Prostate gland (tissue), 2 donors: Measurements from ENCODE around the gene LHB.

ENCODE experiments used
- CTCF ChIP-seq, 4 experiments: fragments of 200-600 bp in 2 of 4; fragments of 450-650 bp in 2 of 4; sonication (generic) in 2 of 4; IDR thresholded peaks; 1 replicate in 3 of 4; 2 replicates in 1 of 4; pipeline ENCODE4 v1.5.1; 2016 to 2019; ENCODE audit warnings: antibody characterized with exemption in 4 of 4, mild to moderate bottlenecking in 2 of 4, moderate library complexity in 2 of 4
- POLR2A ChIP-seq: fragments of 450-650 bp; IDR thresholded peaks from one replicate; pipeline ENCODE4 v1.6.1; 2016; ENCODE audit warnings: antibody characterized with exemption, mild to moderate bottlenecking
- POLR2AphosphoS5 ChIP-seq: sonication (generic); formaldehyde crosslinking; IDR thresholded peaks from one replicate; pipeline ENCODE4 v1.6.1; 2017; ENCODE audit warnings: antibody characterized with exemption

DNA sequence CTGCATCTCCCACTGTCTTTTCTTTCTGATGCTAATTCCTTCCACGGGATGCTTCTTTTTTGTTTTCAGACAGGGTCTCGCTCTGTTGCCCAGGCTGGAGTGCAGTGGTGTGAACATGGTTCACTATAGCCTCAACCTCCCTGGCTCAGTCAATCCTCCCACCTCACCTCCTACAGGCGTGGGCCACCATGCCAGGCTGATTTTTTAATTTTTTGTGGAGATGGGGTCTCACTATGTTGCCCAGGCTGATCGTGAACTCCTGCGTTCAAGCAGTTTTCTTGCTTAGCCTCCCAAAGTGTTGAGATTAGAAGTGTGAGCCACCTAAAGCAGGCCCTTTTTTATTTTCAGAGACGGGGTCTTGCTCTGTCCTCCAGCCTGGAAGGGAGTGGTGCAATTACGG, 28.6 kb downstream of the LHB start:
- no peak for TF ChIP-seq POLR2AphosphoS5
- no peak for TF ChIP-seq CTCF (IDR thresholded peaks at IDR 0.05)
- TF ChIP-seq POLR2A = no peak
